GM12873 (cell line): ENCODE results near the gene CLASP1.

Experiments
- CTCF ChIP-seq: IDR thresholded peaks from 2 replicates; pipeline ENCODE4 v1.5.1; 2012; ENCODE audit warnings: low read depth, mild to moderate bottlenecking, moderate library complexity, low read length, control low read depth; ENCODE audit not compliant: insufficient read depth; ENCODE audit errors: missing control alignments

CLASP1 gene

GRCh38 chr2:121501031-121501430, 148.2 kb downstream of the CLASP1 start:
- no peak for TF ChIP-seq CTCF

- no peak for TF ChIP-seq CTCF
These were observed 150.5 kb downstream of the CLASP1 start for GRCh38 chr2:121498731-121499130.

GRCh38 chr2:121492409-121492808, 156.9 kb downstream of the CLASP1 start:
- no peak for TF ChIP-seq CTCF

- TF ChIP-seq CTCF = no peak
These were observed 157.7 kb downstream of the CLASP1 start for GRCh38 chr2:121491518-121491917.

DNA sequence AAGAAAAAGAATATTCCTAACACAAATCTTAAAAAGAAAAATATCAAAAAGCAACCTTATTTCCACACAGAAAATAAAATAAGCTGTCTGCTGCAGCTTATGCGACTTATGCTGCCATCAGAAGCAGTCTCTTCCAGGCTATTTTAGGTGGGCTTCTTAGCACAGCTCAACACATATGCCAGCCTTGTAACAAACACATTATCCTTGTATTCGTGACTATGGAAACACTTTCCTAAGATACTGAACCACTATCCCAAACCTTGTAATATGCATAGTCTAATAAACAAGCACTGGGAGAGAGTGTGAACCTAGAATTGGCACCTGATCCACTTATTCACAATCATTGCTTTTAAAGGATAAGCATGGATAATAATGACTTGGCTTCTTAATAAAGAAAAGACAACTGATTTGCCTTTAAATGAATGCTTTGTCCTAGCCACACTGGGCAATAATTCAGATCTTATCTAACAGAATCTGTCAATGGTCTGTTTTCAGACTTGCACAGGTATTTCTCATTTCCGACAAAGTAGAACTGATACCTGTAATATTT, 158.6 kb downstream of the CLASP1 start:
- no peak for TF ChIP-seq CTCF

DNA sequence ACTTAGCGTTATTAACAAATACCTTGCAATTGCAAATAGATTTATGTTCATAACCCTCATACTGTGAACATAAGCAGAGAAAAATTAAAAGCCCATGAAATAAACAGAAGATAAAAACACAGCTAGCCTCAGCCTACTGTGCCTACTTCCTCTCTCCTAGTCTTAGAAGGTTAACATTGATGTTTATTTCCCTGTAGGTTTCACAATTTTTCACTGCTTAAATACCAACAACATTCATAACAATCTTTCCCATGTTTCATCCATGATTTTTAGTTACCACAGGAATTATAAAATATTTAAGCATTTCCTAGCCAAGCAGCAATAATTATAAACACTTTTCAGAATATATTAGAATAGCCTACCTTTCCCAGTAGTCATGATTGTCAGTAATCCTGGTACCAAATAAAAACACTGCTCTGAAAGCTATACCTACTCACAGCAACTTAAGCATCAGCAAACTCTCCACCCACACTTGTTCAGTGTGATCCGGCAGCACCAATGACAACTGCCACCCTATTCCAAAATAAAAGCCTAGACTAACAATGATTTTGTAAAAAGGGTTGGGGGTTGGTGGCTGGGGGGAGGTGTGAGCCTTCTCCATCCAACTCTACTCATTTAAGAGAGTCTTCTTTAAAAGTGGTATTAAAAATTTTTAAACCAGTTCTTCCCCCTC, 159.2 kb downstream of the CLASP1 start:
- no peak for TF ChIP-seq CTCF

DNA sequence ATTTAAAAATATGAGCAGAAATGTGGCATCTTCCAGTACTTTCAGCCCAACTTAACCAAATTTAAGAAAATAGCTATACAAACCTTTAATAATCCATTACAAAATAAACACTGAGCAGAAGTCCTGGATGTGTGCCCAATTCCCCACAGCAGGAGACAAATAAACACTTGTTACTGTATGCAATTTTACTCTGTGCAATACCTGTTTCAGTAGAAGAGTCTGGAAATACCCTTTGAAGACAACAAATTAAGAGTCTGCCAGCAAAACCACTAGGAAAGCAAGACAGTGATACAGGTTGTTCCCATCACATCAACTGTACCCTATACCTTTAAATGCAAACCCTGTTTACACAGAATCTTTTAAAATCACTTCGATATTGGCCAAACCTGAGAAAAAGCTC, 160.0 kb downstream of the CLASP1 start:
- TF ChIP-seq CTCF = no peak
